Cardiac muscle cell (in vitro differentiated cells and primary cell): Measurements from ENCODE around the gene RPL12. TPM values are rescaled to one million over a fixed set of nuclear protein-coding genes. Genes with fewer than 3 reads are reported as not detected.

Experiments used
- DNase-seq, 2 donors: peaks; one replicate each; pipeline versions ENCODE4 v3.0.0 to v3.0.0-alpha.2; 2010 to 2017; ENCODE audit warnings: low read depth in 1 of 2, low spot score in 1 of 2
- H3K27ac ChIP-seq: fragments of 200-600 bp; sonication (generic); 2 replicates; pipeline ENCODE4 v1.5.1; 2016
- H3K27me3 ChIP-seq: fragments of 200-600 bp; sonication (generic); 2 replicates; pipeline ENCODE4 v1.6.0; 2016; ENCODE audit warnings: control low read depth
- H3K36me3 ChIP-seq: fragments of 200-600 bp; sonication (generic); 2 replicates; pipeline ENCODE4 v1.5.1; 2016; ENCODE audit warnings: control low read depth
- H3K4me1 ChIP-seq: fragments of 200-600 bp; sonication (generic); 2 replicates; pipeline ENCODE4 v1.8.1; 2017; ENCODE audit warnings: low read depth, mild to moderate bottlenecking, mixed run types
- H3K4me3 ChIP-seq: fragments of 200-600 bp; sonication (generic); 2 replicates; pipeline ENCODE4 v1.5.1; 2016; ENCODE audit warnings: mild to moderate bottlenecking
- H3K9me3 ChIP-seq: fragments of 200-600 bp; sonication (generic); 2 replicates; pipeline ENCODE4 v1.5.1; 2017; ENCODE audit warnings: low read depth, mild to moderate bottlenecking, control low read depth
- polyA plus RNA-seq: library from polyadenylated mRNA; unstranded; fragments of >200 nt; fragmentation: Nextera tagmentation; extraction: Ambion mirVana; gene quantifications from 2 replicates; pipeline ENCODE4 v1.2.1, GENCODE V29; 2016
- total RNA-seq: library from RNA; depleted of rRNA; stranded (reverse); fragments of >200 nt; gene quantifications from 2 replicates; pipeline ENCODE4 v1.2.3, GENCODE V29; 2016
- TF ChIP-seq, protein P1 (sequence below): IDR thresholded peaks from 2 replicates; pipeline ENCODE4 v1.5.1; 2012; ENCODE audit warnings: low read depth, mild to moderate bottlenecking, low read length

The RPL12 gene
- total and polyA plus RNA-seq, 2 experiments from 2014 or later: 335 to 1,318 TPM

DNA sequence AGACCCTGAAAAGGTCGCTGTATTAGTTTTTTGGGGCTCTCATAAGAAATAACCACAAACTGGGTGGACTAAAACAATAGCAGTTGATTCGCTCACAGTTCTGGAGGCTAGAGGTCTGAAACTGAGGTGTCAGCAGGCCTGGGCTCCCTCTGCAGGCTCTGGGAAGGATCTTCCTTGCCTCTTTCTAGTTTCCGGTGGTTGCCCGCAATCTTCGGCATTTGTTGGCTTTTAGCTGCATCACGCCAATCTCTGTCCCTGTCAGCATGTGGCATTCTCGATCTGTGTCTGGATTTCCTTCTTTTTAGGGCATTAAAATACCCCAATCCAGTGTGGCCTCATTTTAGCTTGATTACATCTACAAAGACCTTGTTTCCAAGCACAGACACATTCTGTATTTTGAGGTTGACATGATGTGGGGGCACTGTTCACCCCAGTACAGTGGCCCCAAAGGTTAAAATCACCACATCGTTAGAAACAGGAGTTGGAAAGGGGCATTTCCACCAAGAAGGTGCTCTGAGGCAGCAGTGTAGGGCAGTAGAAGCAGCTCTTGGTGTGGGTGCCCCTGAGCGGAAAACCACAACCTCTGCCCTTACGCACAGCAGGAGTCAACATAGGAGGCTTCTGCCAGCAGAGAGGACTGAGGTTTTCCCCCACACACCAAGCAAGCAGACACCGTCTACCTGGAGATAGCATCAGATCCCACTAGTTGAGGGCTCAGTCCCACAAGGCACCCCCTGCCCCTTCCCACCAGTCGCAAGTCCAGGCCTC lies 13.5 kb downstream of the RPL12 start:
- no peaks in the 10 kb centered on the region for H3K9me3 ChIP-seq
- H3K27me3 ChIP-seq: no peaks in the 10 kb centered on the region
- no peak overlapping the region for H3K27ac ChIP-seq
- no peak overlapping the region for H3K4me3 ChIP-seq
- no peaks in the 10 kb centered on the region for H3K4me1 ChIP-seq
- DNase-seq: no peak
- TF ChIP-seq, protein P1, sequence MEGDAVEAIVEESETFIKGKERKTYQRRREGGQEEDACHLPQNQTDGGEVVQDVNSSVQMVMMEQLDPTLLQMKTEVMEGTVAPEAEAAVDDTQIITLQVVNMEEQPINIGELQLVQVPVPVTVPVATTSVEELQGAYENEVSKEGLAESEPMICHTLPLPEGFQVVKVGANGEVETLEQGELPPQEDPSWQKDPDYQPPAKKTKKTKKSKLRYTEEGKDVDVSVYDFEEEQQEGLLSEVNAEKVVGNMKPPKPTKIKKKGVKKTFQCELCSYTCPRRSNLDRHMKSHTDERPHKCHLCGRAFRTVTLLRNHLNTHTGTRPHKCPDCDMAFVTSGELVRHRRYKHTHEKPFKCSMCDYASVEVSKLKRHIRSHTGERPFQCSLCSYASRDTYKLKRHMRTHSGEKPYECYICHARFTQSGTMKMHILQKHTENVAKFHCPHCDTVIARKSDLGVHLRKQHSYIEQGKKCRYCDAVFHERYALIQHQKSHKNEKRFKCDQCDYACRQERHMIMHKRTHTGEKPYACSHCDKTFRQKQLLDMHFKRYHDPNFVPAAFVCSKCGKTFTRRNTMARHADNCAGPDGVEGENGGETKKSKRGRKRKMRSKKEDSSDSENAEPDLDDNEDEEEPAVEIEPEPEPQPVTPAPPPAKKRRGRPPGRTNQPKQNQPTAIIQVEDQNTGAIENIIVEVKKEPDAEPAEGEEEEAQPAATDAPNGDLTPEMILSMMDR: peak; percentile 15
- H3K36me3 ChIP-seq: peaks cover 56% of the 10 kb centered on the region

GRCh38 chr9:127430415-127430814 lies 20.8 kb downstream of the RPL12 start:
- H3K27ac ChIP-seq: no peak overlapping the region
- no peaks in the 10 kb centered on the region for H3K27me3 ChIP-seq
- no peak for DNase-seq
- peaks cover 25% of the 10 kb centered on the region for H3K36me3 ChIP-seq
- no peaks in the 10 kb centered on the region for H3K9me3 ChIP-seq
- peaks cover 4% of the 10 kb centered on the region for H3K4me1 ChIP-seq
- no peak overlapping the region for H3K4me3 ChIP-seq
- TF ChIP-seq, protein P1: no peak

- Histone ChIP-seq H3K27ac (no peak overlapping the region), H3K4me3 (no peak overlapping the region), H3K9me3 (no peaks in the 10 kb centered on the region), H3K36me3 (peaks cover 12% of the 10 kb centered on the region), H3K27me3 (no peaks in the 10 kb centered on the region), H3K4me1 (peaks cover 9% of the 10 kb centered on the region)
- TF ChIP-seq, protein P1: no peak
- no peak for DNase-seq
Measured at GRCh38 chr9:127428348-127428747, 22.9 kb downstream of the RPL12 start.

DNA sequence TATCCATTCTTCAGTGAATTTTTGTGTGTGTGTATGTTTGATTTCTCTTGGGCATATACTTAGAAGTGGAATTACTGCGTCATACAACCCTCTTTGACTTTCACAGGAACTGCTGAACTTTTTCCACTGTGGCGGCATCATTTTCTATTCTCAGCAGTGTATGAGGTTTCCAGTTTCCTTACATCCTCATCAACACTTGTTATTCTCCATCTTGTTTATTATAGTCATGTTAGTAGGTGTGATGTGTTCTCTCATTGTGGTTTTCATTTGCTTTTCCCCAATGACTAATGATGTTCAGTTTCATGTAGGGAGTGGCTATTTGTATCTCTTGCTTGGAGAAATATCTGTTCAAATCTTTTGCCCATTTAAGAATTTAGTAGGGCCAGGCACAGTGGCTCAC lies 24.4 kb downstream of the RPL12 start:
- no peaks in the 10 kb centered on the region for H3K27me3 ChIP-seq
- no peak overlapping the region for H3K27ac ChIP-seq
- no peak for DNase-seq
- peaks cover 12% of the 10 kb centered on the region for H3K36me3 ChIP-seq
- peaks cover 23% of the 10 kb centered on the region for H3K4me1 ChIP-seq
- H3K9me3 ChIP-seq: no peaks in the 10 kb centered on the region
- TF ChIP-seq, protein P1: no peak
- H3K4me3 ChIP-seq: no peak overlapping the region

- Histone ChIP-seq H3K36me3 (peaks cover 3% of the 10 kb centered on the region), H3K27ac (peak overlapping the region; percentile 96)
- TF ChIP-seq, protein P1: no peak
Measured at GRCh38 chr9:127424676-127424999, 26.6 kb downstream of the RPL12 start.

More at GRCh38 chr9:127424676-127424999, 26.6 kb downstream of the RPL12 start:
- no peak for DNase-seq
- Histone ChIP-seq H3K4me1 (peaks cover 28% of the 10 kb centered on the region), H3K9me3 (no peaks in the 10 kb centered on the region), H3K27me3 (no peaks in the 10 kb centered on the region), H3K4me3 (peak overlapping the region; percentile 80)
